ENCODE results near the gene RBM15B.
"Not testable (repeated sequence)": the region's sequence is repeated elsewhere in the genome, so short reads cannot be mapped to it uniquely, and the experiment has no call there.

The RBM15B gene

DNA sequence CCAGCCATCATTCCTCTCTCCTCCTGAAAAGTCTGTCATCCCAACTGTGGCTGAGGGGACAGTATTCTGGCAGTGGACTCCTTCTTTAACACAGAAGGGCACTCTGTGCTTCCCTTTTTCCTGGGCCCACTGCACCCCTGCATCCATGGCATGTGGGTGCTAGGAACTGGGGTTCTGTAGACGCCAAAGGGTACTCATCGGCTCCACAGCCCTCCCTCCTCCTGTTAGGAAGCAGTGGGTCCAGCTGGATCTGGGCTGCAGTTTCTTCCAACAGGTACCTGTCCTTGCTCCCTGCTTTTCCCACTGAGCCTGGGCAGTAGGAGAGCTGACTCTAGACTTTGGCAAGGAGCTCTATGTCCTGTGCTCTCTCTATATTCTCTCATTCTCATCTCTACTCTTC lies 12.4 kb upstream of the RBM15B start:
- DNase-seq = no peak

DNA sequence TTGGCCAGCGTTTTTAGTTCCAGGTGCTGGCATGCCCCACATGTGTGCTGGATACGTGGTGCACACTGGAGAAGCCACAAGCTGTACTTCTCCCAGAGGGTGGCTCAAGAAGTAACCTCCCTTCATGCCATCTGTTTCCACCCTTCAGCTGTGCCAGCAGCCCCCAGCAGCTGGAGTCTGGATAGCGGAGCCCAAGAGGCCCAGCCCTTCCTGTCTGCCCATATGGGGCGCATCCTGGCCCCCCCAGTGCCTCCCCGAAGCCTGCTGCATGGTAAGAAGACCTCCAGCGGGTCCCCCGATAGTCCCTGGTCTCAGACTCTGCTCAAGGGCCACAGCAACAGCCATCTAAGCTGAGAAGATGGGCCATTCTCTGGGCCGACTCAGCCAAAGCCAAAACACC lies 11.8 kb upstream of the RBM15B start:
- DNase-seq = no peak

DNA sequence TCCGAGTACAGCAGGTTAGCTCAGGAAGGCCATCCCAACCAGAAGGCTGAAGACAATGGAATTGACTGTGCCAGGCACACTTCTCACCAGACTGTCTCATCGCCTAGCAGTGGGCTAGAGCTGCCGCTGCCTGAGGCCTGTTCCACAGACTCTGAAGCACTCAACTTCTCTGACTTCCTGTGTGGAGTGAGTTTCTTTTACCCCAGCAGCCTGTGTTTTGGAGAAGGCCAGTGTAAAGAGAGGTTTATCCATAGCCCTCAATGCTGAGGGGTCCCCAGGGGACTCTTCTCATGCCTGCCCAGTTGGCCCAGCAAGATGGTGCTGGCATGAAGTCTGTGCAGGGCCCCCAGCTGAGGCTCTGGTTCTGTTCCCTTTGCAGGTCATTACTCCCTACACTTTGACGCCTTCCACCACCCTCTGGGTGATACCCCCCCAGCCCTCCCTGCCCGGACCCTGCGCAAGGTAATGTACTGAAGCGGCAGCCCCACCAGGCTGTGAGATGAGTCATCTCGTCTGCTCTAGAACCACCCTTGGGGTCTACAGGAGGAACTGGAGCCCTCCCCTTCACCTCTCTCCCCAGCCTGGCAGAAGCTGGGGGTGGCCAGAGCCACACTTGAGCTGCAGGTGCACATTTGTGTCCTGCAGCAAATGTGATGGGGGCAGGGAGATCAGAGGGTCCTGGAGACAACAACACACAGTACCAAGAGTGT lies 11.2 kb upstream of the RBM15B start:
- no peak for DNase-seq

DNA sequence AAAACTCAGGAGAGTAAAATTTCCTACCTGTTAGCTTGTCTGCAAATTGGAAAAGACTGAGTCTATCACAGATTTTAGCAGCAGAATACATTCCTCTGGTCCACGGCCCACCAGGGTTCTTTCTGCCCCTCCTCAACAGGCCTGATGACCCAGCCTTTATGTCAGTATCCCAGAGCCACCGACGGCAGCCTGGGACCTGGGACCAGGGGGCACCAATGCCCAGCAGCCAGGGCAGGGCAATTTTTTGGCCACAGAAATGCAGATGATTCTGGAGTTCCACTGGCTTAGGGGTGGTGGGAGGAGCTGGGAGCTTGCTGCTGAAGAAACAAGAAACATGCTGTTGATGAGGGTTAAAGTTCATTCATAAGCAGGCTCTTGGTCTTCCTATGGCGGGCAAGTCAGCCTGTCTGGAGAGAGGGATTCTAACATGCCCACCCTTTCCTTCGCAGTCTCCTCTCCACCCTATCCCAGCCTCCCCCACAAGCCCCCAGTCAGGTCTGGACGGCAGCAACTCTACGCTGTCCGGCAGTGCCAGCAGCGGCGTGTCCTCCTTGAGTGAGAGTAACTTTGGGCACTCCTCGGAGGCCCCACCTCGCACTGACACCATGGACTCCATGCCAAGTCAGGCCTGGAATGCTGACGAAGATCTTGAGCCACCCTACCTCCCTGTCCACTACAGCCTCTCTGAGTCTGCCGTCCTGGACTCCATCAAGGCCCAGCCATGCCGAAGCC lies 10.3 kb upstream of the RBM15B start:
- no peak for DNase-seq

DNA sequence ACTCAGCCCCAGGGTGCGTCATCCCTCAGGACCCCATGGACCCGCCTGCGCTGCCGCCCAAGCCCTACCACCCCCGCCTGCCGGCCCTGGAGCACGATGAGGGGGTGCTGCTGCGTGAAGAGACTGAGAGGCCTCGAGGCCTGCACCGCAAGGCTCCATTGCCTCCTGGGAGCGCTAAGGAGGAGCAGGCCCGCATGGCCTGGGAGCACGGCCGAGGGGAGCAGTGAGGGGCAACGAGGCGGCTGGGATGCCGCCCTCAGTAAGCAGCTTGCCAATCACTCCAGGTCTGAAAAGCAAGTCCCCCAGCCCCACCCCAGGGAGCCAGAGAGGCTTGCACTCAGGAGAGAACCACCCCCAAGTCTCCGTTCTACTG lies 9.8 kb upstream of the RBM15B start:
- no peak for DNase-seq

DNA sequence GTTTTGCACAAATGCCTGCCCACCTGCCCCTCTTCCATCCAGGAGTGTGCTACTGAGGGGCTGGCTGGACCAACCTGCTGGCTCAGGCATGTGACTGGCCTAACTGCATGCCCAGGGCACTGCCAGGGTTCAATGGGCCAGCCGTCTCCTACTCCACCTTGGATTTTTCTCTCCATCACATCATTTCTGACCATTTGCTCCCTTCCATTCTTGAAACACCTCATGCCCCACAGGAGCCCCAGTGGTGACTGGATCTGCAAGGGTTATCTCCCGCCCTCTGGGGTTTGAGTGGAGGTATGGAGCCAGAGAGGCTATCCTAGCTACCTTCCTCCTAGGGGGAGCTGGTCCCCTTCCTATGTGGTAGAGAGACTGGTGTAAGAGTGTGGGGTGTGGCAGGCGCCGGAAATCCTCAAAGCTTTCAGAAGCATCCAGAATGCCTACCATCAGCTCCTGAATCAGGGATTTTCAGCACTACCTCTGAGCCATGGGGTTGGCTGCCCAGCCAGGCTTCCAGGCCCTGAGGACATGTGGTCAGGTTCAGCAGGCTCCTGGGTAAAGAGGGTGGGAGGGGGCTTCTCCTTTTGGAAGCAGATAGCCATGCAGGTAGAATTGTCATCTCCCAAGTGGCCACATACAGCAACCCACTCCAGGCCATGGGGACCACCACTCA lies 8.9 kb upstream of the RBM15B start:
- no peak for DNase-seq

DNA sequence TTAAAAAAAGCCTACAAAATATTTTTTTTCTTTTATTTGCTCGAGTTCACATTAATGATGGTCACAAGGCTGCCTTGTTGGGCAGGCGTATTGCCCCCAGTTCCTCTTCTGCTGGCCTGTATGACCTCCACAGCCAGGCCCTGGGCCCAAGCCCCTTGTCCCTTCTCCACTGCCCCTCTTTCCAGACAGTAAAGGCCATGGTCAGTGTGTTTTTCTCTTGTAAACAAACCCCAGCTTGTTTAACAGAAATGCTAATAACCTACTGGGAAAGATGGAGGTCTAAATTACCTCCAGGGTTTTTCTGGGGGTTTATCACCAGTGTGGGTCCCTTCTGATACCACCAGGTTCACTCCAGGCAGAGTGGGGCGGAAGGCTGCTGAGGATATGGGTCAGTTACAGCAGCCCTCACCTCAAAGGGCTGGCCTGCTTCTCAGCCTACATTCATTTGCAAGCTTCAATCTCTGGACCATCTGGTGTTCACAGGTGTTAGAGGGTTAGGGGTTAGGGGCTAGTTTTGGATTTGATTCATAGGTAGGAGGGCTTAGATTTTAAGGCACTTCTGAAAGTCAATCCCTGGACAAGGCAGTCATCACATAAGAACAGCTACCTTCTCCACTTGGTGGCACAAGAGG lies 8.0 kb upstream of the RBM15B start:
- DNase-seq = no peak

DNA sequence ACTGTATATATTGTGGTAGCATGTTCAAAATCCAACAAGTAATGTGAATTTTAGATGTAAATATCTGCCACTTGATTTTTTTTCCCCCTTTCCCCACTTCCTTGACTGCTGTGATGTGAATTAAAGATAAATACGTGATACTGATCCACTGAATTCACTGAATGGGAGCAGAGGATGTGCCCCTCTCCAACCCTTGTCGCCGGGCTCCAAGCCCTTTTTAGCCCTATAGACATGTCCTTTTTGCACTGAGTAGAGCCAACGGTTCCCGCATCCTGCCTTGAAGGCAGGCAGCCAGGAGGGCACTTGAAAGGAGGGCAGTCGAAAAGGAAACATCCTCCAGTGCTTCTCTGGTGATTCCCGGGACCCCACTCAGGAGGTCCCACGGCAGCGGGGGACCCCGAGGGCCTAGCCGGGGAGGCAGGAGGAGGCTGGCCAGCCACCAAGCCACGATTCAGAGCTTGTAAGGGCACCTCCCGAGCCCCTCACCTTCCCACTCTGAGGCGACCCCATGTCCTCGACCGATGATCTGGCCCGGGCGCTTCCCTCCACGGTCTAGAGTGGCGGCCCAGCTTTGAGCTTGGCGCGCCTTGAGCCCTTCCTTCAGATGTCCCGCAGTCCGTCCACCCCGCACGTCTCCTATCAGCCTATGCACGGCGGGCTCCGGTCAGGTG lies 6.9 kb upstream of the RBM15B start:
- no peak for DNase-seq

DNA sequence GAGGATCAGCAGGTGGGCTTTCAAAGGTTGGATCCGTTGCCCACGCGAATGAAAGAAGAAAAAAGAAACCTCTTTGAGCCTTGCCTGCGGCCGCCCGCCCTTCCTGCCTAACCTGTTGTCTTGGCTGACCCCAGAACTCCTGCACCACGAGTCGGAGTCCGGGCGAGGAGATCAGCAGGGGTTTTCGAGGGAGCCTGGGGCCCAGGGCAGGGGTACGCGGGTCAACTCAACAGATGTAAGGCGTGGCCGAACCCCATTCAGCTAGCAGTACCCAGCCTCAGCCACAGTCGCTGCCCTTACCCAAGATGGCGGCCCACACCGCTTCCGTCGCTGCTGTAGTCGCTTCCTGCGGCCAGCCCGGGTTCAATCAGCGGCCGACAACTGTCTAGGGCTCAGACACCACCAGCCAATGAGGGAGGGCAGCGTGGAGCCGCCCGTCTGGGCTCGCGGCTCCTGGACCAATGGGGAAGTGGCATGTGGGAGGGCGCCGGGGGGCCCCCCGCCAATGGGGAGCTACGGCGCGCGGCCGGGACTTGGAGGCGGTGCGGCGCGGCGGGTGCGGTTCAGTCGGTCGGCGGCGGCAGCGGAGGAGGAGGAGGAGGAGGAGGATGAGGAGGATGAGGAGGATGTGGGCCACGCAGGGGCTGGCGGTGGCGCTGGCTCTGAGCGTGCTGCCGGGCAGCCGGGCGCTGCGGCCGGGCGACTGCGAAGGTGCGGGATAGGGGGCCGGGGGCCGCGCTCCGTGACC lies 6.2 kb upstream of the RBM15B start, which contains the start of gene MANF:
MANF (plus strand) TSS at position 566 of the 748 bp plus-strand sequence; CDS start at position 618, 52 bp downstream.
- DNase-seq = peak; percentile 90

DNA sequence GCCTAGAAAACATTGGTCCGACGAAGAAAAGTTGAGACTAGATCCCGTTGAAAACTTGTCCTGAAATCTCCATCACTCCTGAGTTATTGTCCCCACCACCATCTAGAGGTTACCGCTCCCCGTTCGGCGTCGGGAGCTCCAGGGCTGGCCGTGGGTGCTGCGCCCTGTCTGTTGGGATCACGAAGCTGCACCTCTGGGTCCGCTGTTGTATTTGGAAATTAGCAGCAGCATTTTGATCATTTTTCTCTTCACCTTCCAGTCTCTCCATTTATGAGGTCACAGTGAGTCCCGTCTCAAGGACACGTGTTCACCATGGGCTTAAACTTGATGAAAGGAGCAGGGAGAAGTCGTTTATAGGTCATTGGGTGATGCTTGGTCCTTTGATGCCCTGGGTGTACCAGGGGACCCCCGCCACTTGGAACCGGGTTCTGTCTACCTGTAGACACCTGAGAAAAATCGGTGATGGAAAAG lies 5.4 kb upstream of the RBM15B start:
- DNase-seq = no peak

DNA sequence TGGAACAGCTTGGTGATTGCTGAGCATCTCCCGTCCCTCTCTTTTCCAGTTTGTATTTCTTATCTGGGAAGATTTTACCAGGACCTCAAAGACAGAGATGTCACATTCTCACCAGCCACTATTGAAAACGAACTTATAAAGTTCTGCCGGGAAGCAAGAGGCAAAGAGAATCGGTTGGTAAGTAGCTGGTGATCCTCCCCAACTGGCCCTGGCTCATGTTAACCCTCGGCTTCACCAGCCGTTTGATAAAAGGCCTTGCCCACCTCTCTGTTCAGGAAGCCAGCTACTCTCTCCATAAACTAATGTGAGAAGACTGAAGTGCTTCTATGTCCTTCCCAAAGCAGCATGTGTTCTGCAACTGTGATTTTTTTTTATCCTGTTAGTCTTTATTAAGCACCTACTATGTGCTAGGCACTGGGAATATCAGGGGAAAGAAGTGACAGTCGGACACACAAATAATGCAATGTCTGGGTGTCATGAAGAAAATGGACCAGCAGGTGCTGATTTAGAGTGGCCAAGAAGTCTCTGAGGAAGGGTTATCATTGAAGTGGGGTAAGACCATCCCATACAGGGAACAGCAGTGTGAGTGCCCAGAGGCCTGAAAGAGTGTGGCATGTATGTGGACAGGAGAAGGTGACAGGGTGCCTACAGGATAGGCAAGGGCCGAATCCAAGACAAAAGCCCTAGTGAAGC lies 4.8 kb upstream of the RBM15B start:
- no peak for DNase-seq

DNA sequence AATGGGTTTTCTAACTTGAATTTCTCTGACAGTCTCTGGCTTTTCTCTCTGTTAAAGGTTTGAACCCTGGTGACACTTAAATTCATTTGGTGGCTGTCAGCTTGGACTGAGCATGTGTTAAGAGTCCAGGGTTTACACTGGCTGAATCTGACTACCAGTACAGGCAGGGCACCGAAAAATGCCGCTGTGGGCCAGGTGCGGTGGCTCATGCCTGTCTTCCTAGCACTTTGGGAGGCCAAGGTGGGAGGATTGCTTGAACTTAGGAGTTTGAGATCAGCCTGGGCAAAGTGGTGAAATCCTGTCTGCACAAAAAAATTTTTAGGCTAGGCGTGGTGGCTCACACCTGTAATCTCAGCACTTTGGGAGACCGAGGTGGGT lies 4.2 kb upstream of the RBM15B start:
- no peak for DNase-seq

DNA sequence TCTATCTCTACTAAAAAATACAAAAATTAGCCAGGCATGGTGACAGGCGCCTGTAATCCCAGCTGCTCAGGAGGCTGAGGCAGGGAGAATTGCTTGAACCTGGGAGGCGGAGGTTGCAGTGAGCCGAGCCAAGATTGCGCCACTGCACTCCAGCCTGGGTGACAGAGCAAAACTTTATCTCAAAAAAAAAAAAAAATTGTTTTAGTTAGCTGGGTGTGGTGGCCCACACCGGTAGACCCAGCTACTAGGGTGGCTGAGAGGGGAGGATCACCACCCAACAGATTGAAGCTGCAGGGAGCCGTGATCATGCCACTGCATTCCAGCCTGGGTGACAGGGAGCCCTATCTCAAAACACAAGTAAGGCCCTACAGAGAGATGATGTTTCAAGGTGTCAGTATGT lies 3.8 kb upstream of the RBM15B start:
- DNase-seq = not testable (repeated sequence)

DNA sequence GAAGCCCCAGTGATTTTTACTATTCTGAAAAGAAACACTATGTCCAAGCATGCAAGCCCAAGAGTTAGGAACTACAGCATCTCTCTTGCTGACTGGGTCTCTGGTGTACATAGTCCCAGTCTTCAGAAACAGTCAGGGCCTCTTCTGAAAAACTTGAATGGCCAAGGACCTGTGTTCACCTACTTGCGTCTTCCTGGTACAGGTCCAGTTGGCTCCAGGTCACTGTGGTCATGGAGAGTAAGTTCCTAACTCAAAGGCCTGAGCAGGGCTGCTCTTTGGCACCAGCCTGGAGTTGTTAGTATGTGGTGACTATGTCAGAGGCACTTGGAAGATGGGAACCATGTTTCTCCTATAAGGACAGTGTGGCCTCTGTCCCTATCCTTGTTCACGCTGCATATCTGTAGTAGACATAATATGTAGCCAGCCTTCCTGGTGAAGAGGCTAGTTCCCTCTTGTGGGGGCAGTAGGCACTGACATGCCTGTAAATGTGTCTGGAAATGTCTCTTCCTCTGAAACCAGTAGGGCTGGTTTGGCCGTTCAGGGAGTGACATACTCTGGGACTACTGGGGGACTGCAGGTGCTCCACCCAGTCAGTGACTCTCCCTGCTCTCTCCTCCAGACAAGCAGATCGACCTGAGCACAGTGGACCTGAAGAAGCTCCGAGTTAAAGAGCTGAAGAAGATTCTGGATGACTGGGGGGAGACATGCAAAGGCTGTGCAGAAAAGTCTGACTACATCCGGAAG lies 2.6 kb upstream of the RBM15B start:
- DNase-seq = no peak

DNA sequence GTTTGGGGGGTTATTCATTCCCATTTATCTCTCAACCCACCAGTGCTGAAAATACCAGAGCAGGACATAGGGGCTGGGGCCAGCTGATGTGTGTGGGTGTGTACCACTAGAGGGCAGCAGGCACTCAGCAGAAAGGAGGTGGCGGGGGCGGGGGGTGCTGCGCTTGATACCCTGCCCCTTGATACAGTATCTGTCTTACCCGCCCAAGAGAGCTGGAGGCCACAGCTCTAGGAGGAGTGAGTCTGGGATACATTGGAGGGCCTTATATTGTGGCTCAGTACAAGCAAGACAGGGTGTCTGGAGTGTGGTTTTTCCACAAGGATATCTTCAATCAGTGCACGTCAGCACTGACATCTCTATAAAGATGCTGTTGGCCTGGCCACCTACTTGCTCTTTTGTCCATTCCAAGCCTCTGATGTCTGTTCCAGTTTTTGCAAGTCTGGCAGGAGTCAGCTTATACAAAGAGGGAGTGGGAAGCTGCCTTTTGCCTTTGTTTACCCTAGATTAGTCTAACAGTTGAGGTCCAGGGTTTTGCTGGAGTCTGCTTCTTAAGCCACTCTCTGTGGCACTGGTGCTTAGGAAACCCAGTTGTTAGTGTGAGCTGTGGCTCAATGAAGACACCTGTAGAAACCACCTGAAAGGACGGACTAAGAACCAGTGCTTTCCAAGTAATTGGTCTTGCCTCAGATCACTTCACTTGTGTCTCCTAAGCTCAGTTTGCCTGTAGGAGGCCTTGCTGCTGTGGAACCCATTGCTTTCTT lies 1.5 kb upstream of the RBM15B start:
- no peak for DNase-seq

DNA sequence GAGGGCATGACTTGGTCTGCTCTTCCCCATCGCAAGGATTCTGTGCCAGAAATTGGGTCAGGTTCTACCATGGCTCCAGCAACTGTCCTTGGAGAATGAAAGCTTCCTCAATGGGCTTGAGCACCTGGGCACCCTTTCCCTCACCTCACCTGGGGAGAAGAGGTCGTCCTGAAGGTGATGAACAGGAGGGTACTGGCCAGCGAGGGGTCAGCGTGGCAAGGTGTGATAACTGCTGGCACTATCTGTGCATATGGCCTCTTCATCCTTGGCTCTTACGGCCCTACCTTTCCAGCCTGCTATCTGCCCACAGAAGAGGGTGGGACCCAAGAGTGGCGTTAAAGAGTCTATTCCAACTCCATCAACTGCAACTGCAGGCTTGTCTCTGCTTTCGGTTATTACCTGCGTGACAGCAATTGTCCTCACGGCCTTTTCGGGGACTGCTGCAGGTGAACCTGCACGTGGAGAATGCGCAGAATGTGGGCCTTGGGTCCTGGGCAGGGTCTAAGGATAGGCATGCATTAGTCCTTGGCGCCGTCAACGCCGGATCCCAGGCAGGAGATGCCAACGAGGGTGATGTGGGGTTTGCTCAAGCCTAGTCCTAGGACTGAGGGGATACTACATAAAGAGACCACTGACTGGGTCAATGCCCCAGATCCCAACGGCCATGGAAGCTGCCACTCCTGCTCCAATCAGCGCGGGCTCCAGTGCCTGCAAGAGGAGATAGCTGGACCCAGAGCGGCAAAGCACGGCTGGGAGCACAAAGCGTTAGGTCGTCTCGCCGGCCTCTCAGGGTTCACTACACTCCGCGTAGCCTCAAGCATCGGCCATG lies 625 bp upstream of the RBM15B start:
- DNase-seq = no peak

DNA sequence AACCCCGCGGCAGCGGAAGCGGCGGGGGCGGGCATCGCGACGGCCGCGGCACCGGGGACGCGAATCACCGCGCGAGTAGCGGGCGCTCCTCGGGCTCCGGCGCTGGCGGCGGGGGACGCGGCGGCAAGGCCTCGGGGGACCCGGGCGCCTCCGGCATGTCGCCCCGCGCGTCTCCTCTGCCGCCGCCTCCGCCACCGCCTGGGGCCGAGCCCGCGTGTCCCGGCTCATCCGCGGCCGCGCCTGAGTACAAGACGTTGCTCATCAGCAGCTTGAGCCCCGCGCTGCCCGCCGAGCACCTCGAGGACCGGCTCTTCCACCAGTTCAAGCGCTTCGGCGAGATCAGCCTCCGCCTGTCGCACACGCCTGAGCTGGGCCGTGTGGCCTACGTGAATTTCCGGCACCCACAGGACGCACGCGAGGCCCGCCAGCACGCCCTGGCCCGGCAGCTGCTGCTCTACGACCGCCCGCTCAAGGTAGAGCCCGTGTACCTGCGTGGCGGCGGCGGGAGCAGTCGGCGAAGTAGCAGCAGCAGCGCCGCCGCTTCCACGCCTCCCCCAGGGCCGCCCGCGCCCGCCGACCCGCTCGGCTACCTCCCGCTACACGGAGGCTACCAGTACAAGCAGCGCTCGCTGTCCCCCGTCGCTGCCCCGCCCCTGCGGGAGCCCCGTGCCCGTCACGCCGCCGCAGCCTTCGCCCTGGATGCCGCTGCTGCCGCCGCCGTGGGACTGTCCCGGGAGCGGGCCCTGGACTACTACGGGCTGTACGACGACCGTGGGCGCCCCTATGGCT lies 675 bp downstream of the RBM15B start:
- DNase-seq = no peak
